IMR-90 (cell line): Measurements from ENCODE around the gene DNAJC4. TPM values are rescaled to one million over a fixed set of nuclear protein-coding genes. Genes with fewer than 3 reads are reported as not detected.

ENCODE experiments used
- ATAC-seq: fragments of 200-7000 bp; cut with Tn5 transposase; 2 replicates; pipeline ENCODE4 v1.9.1; 2020; ENCODE audit warnings: low read depth, mild to moderate bottlenecking, moderate library complexity
- BruUV-seq: library from RNA; stranded (reverse); fragments of 400-500 nt; replicated peaks from 2 replicates; lab custom pipeline; 2021; lab: Mats Ljungman, UMichigan
- CTCF ChIA-PET: fragments of 300-600 bp; formaldehyde crosslinking; extraction: SDS; loops from one replicate; lab custom pipeline; 2021; ENCODE audit warnings: antibody characterized with exemption; lab: Yijun Ruan, JAX
- POLR2A ChIA-PET: fragments of 300-600 bp; sonication (Branson Sonifier 250); formaldehyde crosslinking; loops from one replicate; lab custom pipeline; 2022; ENCODE audit warnings: antibody characterized with exemption; ENCODE audit not compliant: unreplicated experiment; lab: Charles Lee
- DNase-seq: peaks from one replicate; pipeline ENCODE4 v3.0.0; 2013
- H2AFZ ChIP-seq: replicated peaks from 2 replicates; pipeline ENCODE3; 2013; ENCODE audit warnings: low read length, mild to moderate bottlenecking; ENCODE audit not compliant: poor library complexity
- H2AK5ac ChIP-seq: 2 replicates; pipeline ENCODE4 v1.6.1; 2013; ENCODE audit warnings: low read depth, low read length, inconsistent platforms
- H2AK9ac ChIP-seq: replicated peaks from 2 replicates; pipeline ENCODE3; 2013; ENCODE audit warnings: mild to moderate bottlenecking, low read depth, low read length, moderate library complexity; ENCODE audit not compliant: poor library complexity
- H2BK120ac ChIP-seq: 2 replicates; pipeline ENCODE4 v1.6.1; 2013; ENCODE audit warnings: low read depth, low read length, inconsistent platforms
- H2BK15ac ChIP-seq: 3 replicates; pipeline ENCODE4 v1.6.1; 2013; ENCODE audit warnings: low read depth, low read length, inconsistent platforms
- H2BK20ac ChIP-seq: 2 replicates; pipeline ENCODE4 v1.6.1; 2013; ENCODE audit warnings: low read depth, mild to moderate bottlenecking, inconsistent platforms, low read length, moderate library complexity
- H2BK5ac ChIP-seq: 2 replicates; pipeline ENCODE4 v1.6.1; 2013; ENCODE audit warnings: mild to moderate bottlenecking, low read depth, low read length, inconsistent platforms; ENCODE audit not compliant: poor library complexity, severe bottlenecking
- H3K14ac ChIP-seq: replicated peaks from 2 replicates; pipeline ENCODE4 v1.6.1; 2013; ENCODE audit warnings: low read depth, low read length, inconsistent platforms
- H3K18ac ChIP-seq: 2 replicates; pipeline ENCODE4 v1.6.1; 2013; ENCODE audit warnings: low read depth, low read length, control low read depth
- H3K23ac ChIP-seq: 2 replicates; pipeline ENCODE4 v1.6.1; 2013; ENCODE audit warnings: low read depth, low read length, inconsistent platforms
- H3K27ac ChIP-seq: 2 replicates; pipeline ENCODE4 v1.5.1; 2013; ENCODE audit warnings: mild to moderate bottlenecking, control low read depth, low read length; ENCODE audit not compliant: insufficient read depth
- H3K27me3 ChIP-seq: 2 replicates; pipeline ENCODE4 v1.6.1; 2013; ENCODE audit warnings: low read length; ENCODE audit not compliant: control insufficient read depth, insufficient read depth
- H3K36me3 ChIP-seq: 2 replicates; pipeline ENCODE4 v1.6.1; 2013; ENCODE audit warnings: low read length, mixed read lengths; ENCODE audit not compliant: control insufficient read depth, insufficient read depth
- H3K4ac ChIP-seq: 2 replicates; pipeline ENCODE4 v1.6.1; 2013; ENCODE audit warnings: low read depth, low read length, inconsistent platforms
- H3K4me1 ChIP-seq: 2 replicates; pipeline ENCODE4 v1.6.1; 2013; ENCODE audit warnings: low read length, mixed read lengths; ENCODE audit not compliant: control insufficient read depth, insufficient read depth
- H3K4me2 ChIP-seq: 2 replicates; pipeline ENCODE4 v1.6.1; 2013; ENCODE audit warnings: low read depth, mild to moderate bottlenecking, control low read depth, low read length, moderate library complexity
- H3K4me3 ChIP-seq: 2 replicates; pipeline ENCODE4 v1.5.1; 2013; ENCODE audit warnings: low read depth, mild to moderate bottlenecking, control low read depth, low read length, moderate library complexity; ENCODE audit not compliant: insufficient read depth
- H3K56ac ChIP-seq: 2 replicates; pipeline ENCODE4 v1.6.1; 2013; ENCODE audit warnings: low read length, inconsistent platforms; ENCODE audit not compliant: insufficient read depth; ENCODE audit errors: extremely low read depth
- H3K79me1 ChIP-seq, 2 experiments: 2 replicates each; pipeline ENCODE4 v1.6.1; 2013; ENCODE audit warnings: low read length in 2 of 2, inconsistent platforms in 1 of 2, low read depth in 1 of 2
- H3K9ac ChIP-seq: 2 replicates; pipeline ENCODE4 v1.6.1; 2013; ENCODE audit warnings: low read depth, low read length, control low read depth
- H3K9me1 ChIP-seq: 2 replicates; pipeline ENCODE4 v1.6.1; 2013; ENCODE audit warnings: low read length, inconsistent platforms; ENCODE audit not compliant: insufficient read depth
- H3K9me3 ChIP-seq: 2 replicates; pipeline ENCODE4 v1.6.1; 2013; ENCODE audit warnings: low read length; ENCODE audit not compliant: control insufficient read depth, insufficient read depth
- H4K20me1 ChIP-seq: 2 replicates; pipeline ENCODE4 v1.6.1; 2013; ENCODE audit warnings: low read length, inconsistent platforms; ENCODE audit not compliant: insufficient read depth
- H4K5ac ChIP-seq: 2 replicates; pipeline ENCODE4 v1.6.1; 2013; ENCODE audit warnings: mild to moderate bottlenecking, low read depth, low read length, control low read depth
- H4K8ac ChIP-seq, 2 experiments: 2 replicates each; pipeline ENCODE4 v1.6.1; 2013; ENCODE audit warnings: low read depth in 2 of 2, low read length in 2 of 2, control low read depth in 1 of 2, inconsistent platforms in 1 of 2
- H4K91ac ChIP-seq: 2 replicates; pipeline ENCODE4 v1.6.1; 2013; ENCODE audit warnings: low read depth, low read length, inconsistent platforms; ENCODE audit not compliant: insufficient read depth
- BHLHE40 ChIP-seq: fragments of 150-350 bp; IDR thresholded peaks from 2 replicates; pipeline ENCODE4 v1.6.1; 2016; ENCODE audit warnings: mild to moderate bottlenecking, low read depth, low read length
- CHD1 ChIP-seq: IDR thresholded peaks from 2 replicates; pipeline ENCODE4 v1.6.1; 2012; ENCODE audit warnings: low read depth, low read length, improper control_type of control experiment
- CTCF ChIP-seq: conservative IDR thresholded peaks from 2 replicates; pipeline ENCODE4 v1.5.1; 2012; ENCODE audit warnings: mild to moderate bottlenecking, low read depth, low read length, improper control_type of control experiment
- FOS ChIP-seq: fragments of 150-350 bp; IDR thresholded peaks from 2 replicates; pipeline ENCODE4 v1.6.1; 2016; ENCODE audit warnings: low read depth, low read length
- MAZ ChIP-seq: IDR thresholded peaks from 2 replicates; pipeline ENCODE4 v1.6.1; 2012; ENCODE audit warnings: low read depth, mild to moderate bottlenecking, low read length, improper control_type of control experiment, moderate library complexity, borderline replicate concordance
- MXI1 ChIP-seq: IDR thresholded peaks from 2 replicates; pipeline ENCODE4 v1.6.1; 2012; ENCODE audit warnings: low read depth, mild to moderate bottlenecking, low read length, moderate library complexity, borderline replicate concordance
- NFE2L2 ChIP-seq: fragments of 150-350 bp; IDR thresholded peaks from 2 replicates; pipeline ENCODE4 v1.6.1; 2016; ENCODE audit warnings: low read depth, mild to moderate bottlenecking, low read length
- POLR2A ChIP-seq: IDR thresholded peaks from 2 replicates; pipeline ENCODE4 v1.6.1; 2012; ENCODE audit warnings: mild to moderate bottlenecking, low read depth, low read length
- RAD21 ChIP-seq: IDR thresholded peaks from 2 replicates; pipeline ENCODE4 v1.6.1; 2012; ENCODE audit warnings: low read length, improper control_type of control experiment
- RCOR1 ChIP-seq: IDR thresholded peaks from 2 replicates; pipeline ENCODE4 v1.6.1; 2012; ENCODE audit warnings: mild to moderate bottlenecking, low read length, improper control_type of control experiment; ENCODE audit not compliant: insufficient replicate concordance
- SMC3 ChIP-seq: fragments of 150-350 bp; IDR thresholded peaks from 2 replicates; pipeline ENCODE4 v1.6.1; 2016; ENCODE audit warnings: low read depth, mild to moderate bottlenecking, antibody characterized with exemption, low read length, moderate library complexity
- WGBS, 2 experiments: methylation state at CpG; one replicate each; pipeline versions ENCODE4 v1.1.5 to v1.1.7; 2013; ENCODE audit warnings: missing lambda C conversion rate in 2 of 2; ENCODE audit not compliant: insufficient read length in 1 of 2; ENCODE audit errors: extremely low coverage in 2 of 2; 5-methylcytosine and 5-hydroxymethylcytosine counted together
- dilution Hi-C: fragments of 300-500 bp; cut with HindIII; formaldehyde crosslinking; loops from one replicate; pipeline ENCODE4 v1.14.3; 2018; ENCODE audit warnings: low sequenced_read_pairs; ENCODE audit not compliant: unreplicated experiment
- in situ Hi-C: fragments of 300-500 bp; cut with MboI; formaldehyde crosslinking; loops from 3 replicates; pipeline ENCODE4 v1.14.3; 2019; ENCODE audit warnings: low sequenced_read_pairs, inconsistent platforms, mixed read lengths
- intact Hi-C: fragments of 100-400 bp; cut with micrococcal nuclease; formaldehyde crosslinking; loops from 2 replicates; pipeline ENCODE4 v1.10.0; 2022
- polyA plus RNA-seq, 3 experiments: library from polyadenylated mRNA; depleted of rRNA; stranded (reverse); fragments of >200 nt; gene quantifications; 2 replicates each; pipeline ENCODE4 v1.2.3, GENCODE V29; 2012; ENCODE audit warnings: low replicate concordance in 1 of 3
- total RNA-seq: library from RNA; depleted of rRNA; stranded (reverse); fragments of >200 nt; gene quantifications from 2 replicates; pipeline ENCODE4 v1.2.3, GENCODE V29; 2012
- TF ChIP-seq, protein P1 (sequence below): fragments of 150-350 bp; IDR thresholded peaks from 2 replicates; pipeline ENCODE4 v1.6.1; 2017; ENCODE audit warnings: mild to moderate bottlenecking, antibody characterized with exemption, low read length, low read depth

DNAJC4 gene
- total and polyA plus RNA-seq, 2 of the 4 experiments (the other 2 are of a cell fraction) = 2.2 to 22.8 TPM

- TF ChIP-seq CTCF = no peak
These were observed 1.1 kb upstream of the DNAJC4 start (continued) for GRCh38 chr11:64229090-64229743.

DNA sequence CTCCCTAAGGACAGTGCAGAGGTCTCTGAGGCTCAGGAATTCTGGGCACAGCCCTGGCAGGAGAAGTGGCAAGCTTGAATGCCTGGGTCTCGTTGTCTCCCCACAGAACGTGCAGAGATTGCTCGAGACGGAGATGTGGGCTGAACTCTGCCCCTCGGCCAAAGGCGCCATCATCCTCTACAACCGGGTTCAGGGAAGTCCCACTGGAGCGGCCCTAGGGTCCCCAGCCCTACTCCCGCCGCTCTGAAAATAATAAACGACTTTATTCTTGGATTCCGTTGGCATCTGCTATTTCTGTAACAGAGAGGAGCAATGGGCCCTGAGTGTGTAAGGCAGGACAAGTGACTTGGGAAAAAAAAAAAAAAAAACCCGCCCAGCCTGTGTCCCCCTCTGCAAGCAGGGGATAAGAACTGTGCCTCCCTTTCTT is 591 bp upstream of the DNAJC4 start:
- peak overlapping the region; percentile 98 for H2AFZ ChIP-seq
- dilution Hi-C loops = no loop called here
- H3K27me3 ChIP-seq = no peaks in the 10 kb centered on the region
- H3K4me2 ChIP-seq = peak overlapping the region; percentile 68
- H2BK20ac ChIP-seq = no peak overlapping the region
- H3K9ac ChIP-seq = peak overlapping the region; percentile 5; the same call in 1 of the 2 replicates
- no peaks in the 10 kb centered on the region for H3K36me3 ChIP-seq
- no peak overlapping the region for H2BK15ac ChIP-seq
- H2AK5ac ChIP-seq = 0 out of 2 replicates have a peak overlapping the region, but pooled peaks have one; percentile 1
- 25% methylated on average over 2 of the region's 13 CpGs; no CpG with 5 or more reads in 1 of the 2 experiments for WGBS, 2 experiments
- H3K56ac ChIP-seq = no peak overlapping the region
- H3K79me1 ChIP-seq = peaks cover 20 to 78% of the 10 kb centered on the region in 2 experiments
- H4K20me1 ChIP-seq = no peaks in the 10 kb centered on the region; the same call in 1 of the 2 replicates
- H2AK9ac ChIP-seq = peak overlapping the region; percentile 39
- intact Hi-C loops = loop anchor here (1.0 kb wide), 2 partner anchors 40 to 75 kb away; no protein-coding TSS in a partner anchor
- POLR2A ChIA-PET = no interaction called here
- H3K27ac ChIP-seq = peak overlapping the region; percentile 15; the same call in 1 of the 2 replicates
- H4K5ac ChIP-seq = no peak overlapping the region
- H2BK120ac ChIP-seq = no peak overlapping the region
- H2BK5ac ChIP-seq = no peak overlapping the region
- H3K9me3 ChIP-seq = no peaks in the 10 kb centered on the region
- peak overlapping the region in 1 of 2 experiments; percentile 22; a peak in 2 of 4 replicates for H4K8ac ChIP-seq
- CTCF ChIA-PET = interaction anchor here (0.6 kb wide), 1 partner anchor 1405 kb away, joined by 3 read pairs; no protein-coding TSS in a partner anchor
- H3K4me1 ChIP-seq = peaks cover 23% of the 10 kb centered on the region
- H3K18ac ChIP-seq = no peak overlapping the region
- peaks cover 16% of the 10 kb centered on the region for H3K9me1 ChIP-seq
- no peak overlapping the region for H3K14ac ChIP-seq
- H4K91ac ChIP-seq = no peak overlapping the region
- BruUV-seq = no TSS peak
- in situ Hi-C loops = no loop called here
- peak overlapping the region; percentile 83 for H3K4me3 ChIP-seq
- peak overlapping the region; percentile 64 for H3K4ac ChIP-seq
- 0 out of 2 replicates have a peak overlapping the region, but pooled peaks have one; percentile 37 for H3K23ac ChIP-seq
- ATAC-seq (no peak), DNase-seq (no peak)
- no peak for TF ChIP-seq NFE2L2
- TF ChIP-seq FOS = no peak
- no peak for TF ChIP-seq MAZ
- no peak for TF ChIP-seq SMC3
- no peak for TF ChIP-seq MXI1
- no peak for TF ChIP-seq POLR2A
- TF ChIP-seq RCOR1 = no peak
- no peak for TF ChIP-seq RAD21
- TF ChIP-seq CHD1 = no peak
- TF ChIP-seq BHLHE40 = no peak
- TF ChIP-seq, protein P1, sequence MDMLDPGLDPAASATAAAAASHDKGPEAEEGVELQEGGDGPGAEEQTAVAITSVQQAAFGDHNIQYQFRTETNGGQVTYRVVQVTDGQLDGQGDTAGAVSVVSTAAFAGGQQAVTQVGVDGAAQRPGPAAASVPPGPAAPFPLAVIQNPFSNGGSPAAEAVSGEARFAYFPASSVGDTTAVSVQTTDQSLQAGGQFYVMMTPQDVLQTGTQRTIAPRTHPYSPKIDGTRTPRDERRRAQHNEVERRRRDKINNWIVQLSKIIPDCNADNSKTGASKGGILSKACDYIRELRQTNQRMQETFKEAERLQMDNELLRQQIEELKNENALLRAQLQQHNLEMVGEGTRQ = no peak
